NCI-H1105 (cell line): ENCODE data around the gene POLR3GL.

ENCODE experiments used
- DNase-seq: peaks from one replicate; lab custom pipeline; 2025; lab: John Stamatoyannopoulos, UW

The POLR3GL gene

GRCh38 chr1:145992958-145993617 lies 28.6 kb downstream of the POLR3GL start:
- DNase-seq: no peak

DNA sequence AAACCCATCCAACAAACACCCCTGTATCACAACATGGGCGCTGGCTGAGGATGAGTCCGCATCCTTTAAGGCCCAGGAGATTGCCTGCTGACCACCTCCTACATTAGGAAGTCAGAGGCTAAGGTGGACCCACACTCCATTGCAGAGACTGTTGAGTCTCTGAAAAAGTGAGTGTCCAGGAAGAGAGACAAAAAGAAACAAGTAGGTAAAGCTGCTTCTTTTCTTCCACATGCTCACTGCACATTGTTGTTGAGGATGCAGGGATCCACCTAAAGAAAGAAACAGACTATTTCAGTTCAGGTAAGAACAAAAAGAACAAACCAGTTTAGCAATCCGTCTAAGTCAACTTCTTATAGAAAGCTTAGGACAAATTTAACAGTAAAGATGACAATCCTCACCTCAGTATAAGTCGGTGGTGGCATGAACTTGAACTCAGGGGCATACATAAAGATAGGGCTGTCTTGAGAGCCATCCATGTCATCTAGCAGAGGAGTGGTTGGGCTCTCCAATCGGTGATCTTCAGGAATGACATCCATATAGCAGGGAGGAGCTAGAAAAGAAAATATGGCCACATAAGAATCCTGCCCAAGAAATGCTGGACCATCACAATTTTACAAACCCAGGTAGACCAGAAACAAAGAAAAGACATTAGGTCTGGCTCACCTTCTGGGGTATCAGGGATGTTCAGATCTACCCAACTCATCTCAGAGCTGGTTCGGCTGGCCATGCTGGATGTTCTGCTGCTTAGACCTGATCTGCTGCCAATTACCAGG lies 29.3 kb downstream of the POLR3GL start:
- no peak for DNase-seq

DNA sequence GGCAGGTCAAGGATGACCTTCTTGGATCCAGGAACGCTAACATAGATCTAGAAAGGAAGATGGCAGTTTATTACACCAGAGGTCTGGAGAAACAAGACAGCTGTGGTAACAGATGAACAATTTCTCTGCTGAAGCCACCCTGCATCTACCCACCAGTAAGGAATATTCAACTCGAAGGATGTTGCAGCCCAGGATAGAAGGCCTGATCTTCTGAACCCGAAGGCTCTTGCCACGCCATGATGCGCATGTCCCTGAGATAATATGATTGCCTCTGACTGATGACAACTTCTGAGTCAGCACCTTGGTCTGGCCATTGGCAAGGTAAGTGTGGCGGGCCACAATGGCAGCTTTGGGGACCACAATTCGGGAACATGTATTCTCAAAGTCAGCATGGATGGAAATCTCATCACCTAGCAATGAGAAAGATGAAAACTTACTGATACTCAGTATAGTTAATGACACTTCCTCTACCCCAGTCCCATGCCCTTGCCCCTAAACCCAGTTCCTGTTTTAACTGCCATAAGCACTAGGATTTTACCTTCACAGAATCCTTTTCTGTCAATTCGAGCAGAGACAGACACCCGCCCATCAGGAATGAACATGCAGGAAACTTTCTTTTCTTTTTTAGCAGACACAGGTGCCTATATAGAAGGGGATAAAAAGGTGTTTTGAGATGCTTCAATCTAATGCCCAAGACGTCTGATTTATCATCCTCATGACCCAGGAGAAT lies 30.1 kb downstream of the POLR3GL start:
- DNase-seq: no peak

DNA sequence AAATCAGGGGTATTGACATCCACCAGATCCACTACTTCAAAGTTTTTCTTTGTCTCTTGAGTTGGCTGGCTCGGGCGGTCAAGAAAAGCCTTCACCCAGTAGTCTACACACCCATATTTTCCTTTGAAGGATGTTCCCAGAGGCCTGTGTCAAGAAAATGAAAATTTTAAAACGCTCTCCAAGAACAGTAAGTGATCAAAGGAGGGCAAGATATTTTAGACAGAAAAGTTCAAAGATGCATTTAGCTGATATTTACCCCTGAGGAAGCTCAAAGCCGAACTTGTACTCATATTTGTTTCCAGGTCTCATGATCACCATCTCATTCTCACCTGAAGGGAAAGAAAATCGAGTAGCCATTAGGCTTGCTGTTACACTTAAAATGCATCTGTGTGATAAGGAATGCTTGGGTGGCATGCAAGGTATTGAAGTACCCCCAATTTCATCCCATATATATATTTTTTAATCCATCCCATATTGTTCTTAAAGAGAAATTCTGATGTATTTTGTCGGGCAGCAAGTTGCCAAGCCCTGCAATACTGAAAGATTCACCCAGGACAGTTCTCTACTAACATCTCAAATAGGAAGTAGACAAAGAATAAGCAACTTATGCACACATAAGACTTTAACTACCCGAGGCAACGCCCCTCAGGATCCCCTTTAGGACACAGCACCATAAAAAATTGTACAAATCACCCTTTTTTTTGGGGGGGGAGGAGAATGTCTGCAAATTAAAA lies 30.8 kb downstream of the POLR3GL start:
- no peak for DNase-seq

GRCh38 chr1:145995964-145996432 lies 31.5 kb downstream of the POLR3GL start:
- DNase-seq: no peak

DNA sequence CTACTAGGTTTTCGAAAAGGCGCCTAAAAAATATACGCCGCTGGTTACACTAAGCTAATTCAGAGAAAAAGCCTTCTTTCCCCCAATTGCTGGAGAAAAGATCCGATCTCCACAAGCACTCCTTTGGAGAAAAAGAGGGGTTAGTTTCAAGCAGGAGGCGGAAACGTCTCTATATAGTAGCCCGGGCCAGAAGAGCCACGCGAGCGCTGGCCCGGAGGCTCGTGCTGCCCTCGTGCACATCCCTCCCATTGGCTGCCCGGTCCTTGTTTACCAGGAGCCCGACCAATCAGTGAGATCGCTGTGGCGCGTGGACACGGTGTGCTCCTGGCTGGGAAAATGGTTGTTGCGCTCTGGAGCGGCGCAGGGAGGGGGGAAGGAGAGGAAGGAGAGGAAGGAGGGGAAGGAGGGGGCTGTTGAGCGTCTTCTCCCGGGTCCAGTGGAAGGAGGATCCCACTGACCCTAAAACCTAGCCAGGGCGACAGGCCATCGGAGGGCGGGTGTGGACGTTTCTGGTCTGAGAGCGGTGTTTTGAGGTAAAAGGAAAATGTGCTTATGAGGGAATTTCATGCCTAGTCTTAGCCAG lies 32.0 kb downstream of the POLR3GL start, which contains the start of gene TXNIP:
Gene TXNIP, minus strand, starts transcription at position 147 of the 583 bp plus-strand sequence. CDS start 313 bp downstream, outside the sequence.
- peak; percentile 99 for DNase-seq

GRCh38 chr1:145997016-145997717 lies 32.7 kb downstream of the POLR3GL start:
- DNase-seq: no peak

- no peak for DNase-seq
These were observed 33.2 kb downstream of the POLR3GL start for GRCh38 chr1:145997718-145998023.

GRCh38 chr1:145999321-146000024 lies 35.0 kb downstream of the POLR3GL start:
- DNase-seq: peak; percentile 69

DNA sequence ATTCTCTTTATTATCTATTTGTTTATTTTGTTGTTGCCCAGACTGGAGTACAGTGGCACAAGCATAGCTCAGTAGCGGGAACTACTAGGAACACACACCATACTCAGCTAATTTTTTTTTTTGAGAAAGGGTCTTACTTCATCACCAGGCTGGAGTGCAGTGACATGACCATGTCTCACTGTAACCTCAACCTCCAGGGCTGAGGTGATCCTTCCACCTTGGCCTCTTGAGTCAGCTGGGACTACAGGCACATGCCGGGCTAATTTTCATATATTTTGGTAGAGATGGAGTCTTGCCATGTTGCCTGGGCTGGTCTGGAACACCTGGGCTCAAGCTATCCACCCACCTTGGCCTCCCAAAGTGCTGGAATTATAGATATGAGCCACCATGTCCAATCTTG lies 37.2 kb downstream of the POLR3GL start:
- no peak for DNase-seq

DNA sequence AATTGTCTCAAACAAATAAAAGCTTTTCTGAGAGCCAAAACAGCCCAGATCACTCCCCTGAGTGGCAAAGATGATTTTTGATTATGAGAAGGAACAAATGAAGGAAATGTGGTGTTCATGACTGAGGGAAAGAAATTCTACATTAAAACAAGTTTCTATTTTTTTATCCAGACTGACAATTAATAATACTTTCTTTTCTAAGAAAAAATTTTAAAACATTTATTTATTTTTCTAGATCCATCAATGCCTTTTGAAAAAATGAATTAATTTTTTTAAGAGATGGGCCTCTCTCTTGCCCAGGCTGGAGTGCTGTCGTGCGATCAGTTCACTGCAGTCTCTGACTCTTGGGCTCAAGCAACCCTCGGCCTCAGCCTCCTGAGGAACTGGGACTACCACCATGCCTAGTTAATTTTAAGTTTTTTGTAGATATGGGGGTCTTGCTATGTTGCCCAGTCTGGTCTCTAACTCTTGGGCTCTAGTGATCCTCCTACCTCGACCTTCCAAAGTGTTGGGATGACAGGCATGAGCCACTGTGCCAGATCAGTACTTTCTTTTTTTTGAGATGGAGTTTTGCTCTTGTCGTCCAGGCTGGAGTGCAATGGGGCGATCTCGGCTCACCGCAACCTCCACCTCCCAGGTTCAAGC lies 43.1 kb downstream of the POLR3GL start:
- DNase-seq: no peak

DNA sequence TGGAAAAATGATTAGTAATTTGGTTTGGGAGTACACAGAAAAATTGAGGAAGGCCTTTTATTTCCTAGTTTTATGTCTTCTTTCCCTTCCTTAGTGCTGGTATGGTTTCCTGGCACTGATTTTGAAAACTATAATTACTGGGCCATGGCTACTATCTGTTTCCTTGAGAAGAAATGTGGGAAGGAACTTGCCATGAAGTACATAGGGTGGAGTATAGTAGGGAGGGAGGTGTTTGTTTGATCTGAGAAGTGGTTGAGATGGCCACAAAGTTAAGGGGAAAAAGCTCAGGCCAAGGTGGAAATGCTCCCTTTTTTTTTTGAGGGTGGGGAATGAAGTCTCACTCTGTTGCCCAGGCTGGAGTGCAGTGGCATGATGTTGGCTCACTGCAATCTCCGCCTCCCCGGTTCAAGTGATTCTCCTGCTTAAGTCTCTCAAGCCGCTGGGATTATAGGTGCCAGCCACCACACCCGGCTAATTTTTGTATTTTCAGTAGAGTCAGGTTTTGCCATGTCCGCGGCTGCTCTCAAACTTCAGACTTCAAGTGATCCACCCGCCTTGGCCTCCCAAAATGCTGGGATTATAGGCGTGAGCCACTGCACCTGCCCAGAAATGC lies 45.7 kb downstream of the POLR3GL start:
- no peak for DNase-seq

DNA sequence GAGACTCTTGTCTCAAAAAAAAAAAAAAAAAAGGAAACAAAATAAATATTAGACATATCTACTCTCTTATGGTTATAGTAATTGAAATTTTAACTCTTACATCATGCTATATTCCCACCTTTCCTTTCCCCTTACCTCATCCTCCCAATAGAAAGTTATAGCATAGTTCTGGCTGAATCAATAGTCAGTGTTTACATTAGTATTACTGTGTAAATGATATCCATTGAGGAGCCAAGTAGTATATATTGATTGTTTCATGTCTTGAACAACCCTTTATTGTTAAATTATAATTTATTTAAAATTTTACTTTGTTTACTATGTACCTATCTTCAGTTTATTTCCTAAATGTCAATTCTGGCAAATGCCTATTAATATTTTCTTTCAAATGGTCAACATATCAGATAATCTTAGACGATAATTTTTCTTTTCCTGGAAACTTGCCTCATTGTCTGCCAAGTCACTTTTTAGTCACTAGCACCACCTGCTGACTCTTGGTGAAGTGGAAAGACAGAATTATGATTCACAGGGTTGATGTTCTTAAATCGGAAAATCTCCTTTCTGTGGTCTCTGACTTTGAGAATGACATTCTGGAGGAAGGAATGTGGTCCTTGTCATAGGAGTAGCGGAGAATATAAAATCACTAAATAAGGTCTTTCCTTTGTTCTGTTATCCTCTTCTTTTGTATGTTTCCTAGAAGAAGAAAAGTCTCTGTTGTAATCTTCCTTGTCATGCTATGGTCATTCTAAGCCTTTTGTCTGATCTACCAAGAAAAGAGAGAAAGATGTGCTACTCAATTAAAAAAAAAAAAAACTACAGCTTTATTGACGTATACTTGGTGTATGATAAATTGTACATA lies 48.4 kb downstream of the POLR3GL start:
- DNase-seq: peak; percentile 55

GRCh38 chr1:146013559-146013922 lies 49.1 kb downstream of the POLR3GL start:
- no peak for DNase-seq

DNA sequence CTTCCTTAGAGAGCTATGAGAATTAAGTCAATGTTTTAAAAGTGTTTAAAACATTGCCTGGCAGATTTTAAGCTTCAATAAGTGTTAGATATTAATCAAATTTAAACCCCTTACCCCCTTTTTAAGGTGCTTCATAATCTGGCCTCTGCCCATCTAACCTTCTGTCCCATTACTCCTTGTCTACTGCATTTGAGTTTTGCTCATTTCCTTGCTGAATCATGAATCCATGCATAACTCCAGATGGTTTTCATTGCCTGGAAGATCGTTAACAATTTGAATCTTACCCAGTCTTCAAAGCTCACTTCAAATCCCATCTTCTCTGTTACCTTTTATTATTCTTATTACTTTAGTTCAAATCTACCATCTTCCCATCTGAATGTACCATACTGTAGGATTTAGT lies 52.4 kb downstream of the POLR3GL start:
- no peak for DNase-seq

DNA sequence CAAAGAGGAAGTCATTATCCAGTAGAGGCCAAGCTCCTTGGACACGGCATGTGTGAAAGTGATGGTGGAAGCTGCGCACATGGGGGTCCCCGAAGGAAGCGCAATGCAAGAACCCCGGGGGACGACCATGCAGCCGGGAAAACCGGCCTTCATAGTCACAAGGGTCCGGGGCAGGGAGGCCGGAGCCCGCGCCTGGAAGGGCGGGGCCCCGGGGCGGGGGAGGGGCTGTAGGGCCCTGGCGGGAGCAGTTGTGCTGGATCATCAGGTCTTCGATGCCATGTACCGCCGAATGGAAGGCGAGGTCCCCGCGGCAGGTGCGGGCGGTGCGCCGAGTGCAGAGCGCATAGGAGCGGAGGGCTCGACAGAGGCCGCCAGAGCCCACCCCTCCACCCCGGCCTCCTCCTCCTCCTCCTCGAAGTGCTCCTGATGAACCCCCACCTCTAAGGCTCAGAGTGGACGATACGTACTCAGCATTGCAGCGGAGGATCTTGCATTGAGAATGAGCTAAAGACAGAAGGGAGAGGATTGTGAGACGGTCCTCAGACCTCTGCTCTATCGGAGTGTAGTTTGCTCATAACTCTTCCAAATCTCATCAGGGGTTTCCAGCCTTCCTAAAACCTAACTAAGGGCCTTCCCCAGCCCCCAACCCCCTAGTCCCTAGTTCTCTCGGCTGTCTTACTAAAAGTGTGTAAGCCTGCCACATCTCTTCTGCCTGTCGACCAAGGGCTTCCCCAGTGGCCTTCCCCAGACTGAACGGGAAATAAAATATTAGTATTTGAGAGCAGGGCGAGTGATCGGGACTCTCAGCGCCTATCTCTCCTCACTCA lies 55.0 kb downstream of the POLR3GL start:
- DNase-seq: no peak
